Coronary artery (tissue), 2 donors: ENCODE results near the gene STPG4.
A peak's percentile ranks its signal among the peaks of the same experiment; 100 is the strongest.

ENCODE experiments used
- DNase-seq: peaks from one replicate; pipeline ENCODE4 v3.0.0-alpha.2; 2017; ENCODE audit warnings: low spot score
- H3K27ac ChIP-seq, 2 donors: fragments of 200-600 bp; sonication (generic); one replicate each; pipeline ENCODE4 v1.5.1; 2016 to 2019
- H3K4me3 ChIP-seq: fragments of 200-600 bp; sonication (generic); 2 replicates; pipeline ENCODE4 v1.5.1; 2016; ENCODE audit warnings: mild to moderate bottlenecking, moderate library complexity
- CTCF ChIP-seq: fragments of 200-600 bp; sonication (generic); IDR thresholded peaks from one replicate; pipeline ENCODE4 v1.5.1; 2019; ENCODE audit warnings: antibody characterized with exemption

The STPG4 gene

GRCh38 chr2:47072018-47072691 lies 83.0 kb downstream of the STPG4 start:
- Histone ChIP-seq H3K27ac (peak overlapping the region; percentile 97), H3K4me3 (peak overlapping the region; percentile 33)
- no peak for TF ChIP-seq CTCF

GRCh38 chr2:47070920-47071824 lies 83.9 kb downstream of the STPG4 start:
- no peak for TF ChIP-seq CTCF
- peak overlapping the region; percentile 3 for H3K4me3 ChIP-seq
- peak; percentile 91 for DNase-seq
- peak overlapping the region; percentile 97 for H3K27ac ChIP-seq

More at GRCh38 chr2:47072018-47072691, 83.0 kb downstream of the STPG4 start:
- DNase-seq: peak; percentile 97

GRCh38 chr2:47070155-47070919 lies 84.8 kb downstream of the STPG4 start:
- no peak for TF ChIP-seq CTCF
- DNase-seq: no peak
- Histone ChIP-seq H3K27ac (peak overlapping the region; percentile 97), H3K4me3 (no peak overlapping the region)

- Histone ChIP-seq H3K27ac (peak overlapping the region; percentile 97), H3K4me3 (peak overlapping the region; percentile 0)
- DNase-seq: peak; percentile 93
- no peak for TF ChIP-seq CTCF
Measured at GRCh38 chr2:47069628-47070154, 85.4 kb downstream of the STPG4 start.

- TF ChIP-seq CTCF: no peak
- Histone ChIP-seq H3K4me3 (peak overlapping the region; percentile 0), H3K27ac (peak overlapping the region; percentile 97)
- no peak for DNase-seq
Measured at GRCh38 chr2:47068981-47069627, 86.0 kb downstream of the STPG4 start.

GRCh38 chr2:47067788-47068407 lies 87.2 kb downstream of the STPG4 start:
- peak overlapping the region; percentile 97 for H3K27ac ChIP-seq
- no peak for TF ChIP-seq CTCF

More at GRCh38 chr2:47067788-47068407, 87.2 kb downstream of the STPG4 start:
- DNase-seq: no peak
- H3K4me3 ChIP-seq: no peak overlapping the region
